Measurements from ENCODE around the gene TKTL1. TPM values are rescaled to one million over a fixed set of nuclear protein-coding genes. Genes with fewer than 3 reads are reported as not detected.
"Not testable (repeated sequence)": the region's sequence is repeated elsewhere in the genome, so short reads cannot be mapped to it uniquely, and the experiment has no call there.

Gene TKTL1
- total RNA-seq, 2 experiments from 2014 or later: 1.7 to 2.3 TPM

- Histone ChIP-seq H3K27ac (ENCODE audit: low read depth in 1 of 2, low read length in 2 of 2) (no peak overlapping the region), H3K9me3 (ENCODE audit: control insufficient read depth in 1 of 2, insufficient read depth in 1 of 2, low read length in 2 of 2) (no peaks in the 10 kb centered on the region), H3K4me3 (ENCODE audit: low read length) (no peak overlapping the region), H3K4me1 (ENCODE audit: insufficient read depth, low read length) (peaks cover 31% of the 10 kb centered on the region), H3K27me3 (ENCODE audit: control insufficient read depth in 1 of 2, insufficient read depth in 2 of 2, low read length in 2 of 2) (no peaks in the 10 kb centered on the region), H3K36me3 (ENCODE audit: insufficient read depth, low read length) (no peaks in the 10 kb centered on the region)
- no peaks in the 10 kb centered on the region for H3K9me3 Mint-ChIP-seq
- H3K4me3 Mint-ChIP-seq: no peak overlapping the region
- TF ChIP-seq, protein P1, sequence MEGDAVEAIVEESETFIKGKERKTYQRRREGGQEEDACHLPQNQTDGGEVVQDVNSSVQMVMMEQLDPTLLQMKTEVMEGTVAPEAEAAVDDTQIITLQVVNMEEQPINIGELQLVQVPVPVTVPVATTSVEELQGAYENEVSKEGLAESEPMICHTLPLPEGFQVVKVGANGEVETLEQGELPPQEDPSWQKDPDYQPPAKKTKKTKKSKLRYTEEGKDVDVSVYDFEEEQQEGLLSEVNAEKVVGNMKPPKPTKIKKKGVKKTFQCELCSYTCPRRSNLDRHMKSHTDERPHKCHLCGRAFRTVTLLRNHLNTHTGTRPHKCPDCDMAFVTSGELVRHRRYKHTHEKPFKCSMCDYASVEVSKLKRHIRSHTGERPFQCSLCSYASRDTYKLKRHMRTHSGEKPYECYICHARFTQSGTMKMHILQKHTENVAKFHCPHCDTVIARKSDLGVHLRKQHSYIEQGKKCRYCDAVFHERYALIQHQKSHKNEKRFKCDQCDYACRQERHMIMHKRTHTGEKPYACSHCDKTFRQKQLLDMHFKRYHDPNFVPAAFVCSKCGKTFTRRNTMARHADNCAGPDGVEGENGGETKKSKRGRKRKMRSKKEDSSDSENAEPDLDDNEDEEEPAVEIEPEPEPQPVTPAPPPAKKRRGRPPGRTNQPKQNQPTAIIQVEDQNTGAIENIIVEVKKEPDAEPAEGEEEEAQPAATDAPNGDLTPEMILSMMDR (IDR thresholded peaks at IDR 0.05): no peak
- CTCF ChIA-PET: no interaction called here
- POLR2A ChIA-PET: no interaction called here
- no peaks in the 10 kb centered on the region for H3K27me3 Mint-ChIP-seq
- no peak overlapping the region for H3K27ac Mint-ChIP-seq
- DNase-seq (no peak), ATAC-seq (ENCODE audit: poor library complexity) (no peak)
- peaks cover 42% of the 10 kb centered on the region for H3K4me1 Mint-ChIP-seq (ENCODE audit: low read depth)
- H3K36me3 Mint-ChIP-seq (ENCODE audit: low read depth): no peaks in the 10 kb centered on the region
- intact Hi-C loops (cut with DNase I, micrococcal nuclease): no loop called here
Observed at GRCh38 chrX:154333116-154333515, 37.5 kb downstream of the TKTL1 start.

DNA sequence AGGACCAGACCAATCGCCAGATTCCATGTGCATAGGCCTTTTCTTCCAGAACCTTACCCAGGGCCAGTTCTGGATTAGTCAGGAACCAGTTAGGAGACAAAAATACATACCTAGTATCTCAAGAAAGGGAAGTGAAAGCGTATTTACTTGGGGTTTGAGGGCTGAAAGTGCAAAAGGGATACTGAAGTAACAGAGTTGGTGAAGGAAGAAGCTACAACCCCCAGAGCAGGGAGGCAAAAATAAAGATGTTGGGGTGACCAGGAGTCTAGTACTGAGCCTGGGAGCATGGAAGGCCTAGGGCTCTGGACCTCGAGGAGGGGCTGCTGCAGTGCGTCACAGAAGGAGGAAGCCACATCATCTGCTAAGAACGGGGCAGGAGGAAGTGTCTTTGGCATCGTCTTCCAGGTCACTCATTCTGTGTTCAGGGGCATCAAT lies 38.3 kb downstream of the TKTL1 start:
- no peaks in the 10 kb centered on the region for H3K36me3 ChIP-seq (ENCODE audit: insufficient read depth, low read length)
- H3K4me3 ChIP-seq (ENCODE audit: low read length): no peak overlapping the region
- intact Hi-C loops (cut with DNase I, micrococcal nuclease): no loop called here
- peak overlapping the region; percentile 61 for H3K27ac Mint-ChIP-seq
- ChIA-PET POLR2A (interaction anchor here (1.3 kb wide), 1 partner anchor 45 kb away, joined by 4 read pairs; the partner anchor contains the start of gene EMD), CTCF (interaction anchor here (0.6 kb wide), 1 partner anchor 35 kb away, joined by 3 read pairs; no protein-coding TSS in a partner anchor)
- ATAC-seq (ENCODE audit: poor library complexity): peak; percentile 29
- TF ChIP-seq, protein P1 (IDR thresholded peaks at IDR 0.05): no peak
- DNase-seq: peak in 3 of 14 experiments; percentile 8 to 37 (median 36)
- no peaks in the 10 kb centered on the region for H3K9me3 Mint-ChIP-seq
- H3K27ac ChIP-seq (ENCODE audit: low read depth in 1 of 2, low read length in 2 of 2): no peak overlapping the region
- H3K4me3 Mint-ChIP-seq: no peak overlapping the region
- H3K36me3 Mint-ChIP-seq (ENCODE audit: low read depth): no peaks in the 10 kb centered on the region
- no peaks in the 10 kb centered on the region for H3K27me3 ChIP-seq (ENCODE audit: control insufficient read depth in 1 of 2, insufficient read depth in 2 of 2, low read length in 2 of 2)
- H3K4me1 Mint-ChIP-seq (ENCODE audit: low read depth): peaks cover 37% of the 10 kb centered on the region
- no peaks in the 10 kb centered on the region for H3K27me3 Mint-ChIP-seq
- H3K9me3 ChIP-seq (ENCODE audit: control insufficient read depth in 1 of 2, insufficient read depth in 1 of 2, low read length in 2 of 2): no peaks in the 10 kb centered on the region
- peaks cover 23% of the 10 kb centered on the region for H3K4me1 ChIP-seq (ENCODE audit: insufficient read depth, low read length)

DNA sequence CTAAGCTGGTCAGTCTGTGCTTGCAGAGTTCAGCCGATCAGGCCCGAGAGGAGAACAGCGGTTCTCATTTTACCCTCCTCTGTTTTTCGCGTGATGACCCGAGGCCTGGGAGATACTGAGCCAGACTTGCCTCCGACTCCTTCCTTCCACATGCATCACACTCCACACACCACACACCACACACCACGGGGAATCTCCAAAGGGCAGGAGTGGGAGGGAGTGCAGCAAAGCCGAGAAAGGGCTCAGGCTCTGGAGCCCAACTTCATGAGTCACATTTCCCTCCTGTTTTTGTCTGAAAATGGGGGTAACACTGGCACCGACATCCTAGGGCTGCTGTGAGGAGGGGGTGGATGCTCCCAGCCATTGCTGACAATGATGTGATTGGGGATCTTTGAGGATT lies 38.9 kb downstream of the TKTL1 start:
- Histone ChIP-seq H3K36me3 (ENCODE audit: insufficient read depth, low read length) (no peaks in the 10 kb centered on the region), H3K4me1 (ENCODE audit: insufficient read depth, low read length) (peaks cover 17% of the 10 kb centered on the region), H3K9me3 (ENCODE audit: control insufficient read depth in 1 of 2, insufficient read depth in 1 of 2, low read length in 2 of 2) (no peaks in the 10 kb centered on the region), H3K27ac (ENCODE audit: low read depth in 1 of 2, low read length in 2 of 2) (no peak overlapping the region), H3K27me3 (ENCODE audit: control insufficient read depth in 1 of 2, insufficient read depth in 2 of 2, low read length in 2 of 2) (no peaks in the 10 kb centered on the region), H3K4me3 (ENCODE audit: low read length) (no peak overlapping the region)
- TF ChIP-seq, protein P1 (IDR thresholded peaks at IDR 0.05): no peak
- intact Hi-C loops (cut with DNase I, micrococcal nuclease): no loop called here
- Mint-ChIP-seq H3K27ac (peak overlapping the region; percentile 61), H3K36me3 (ENCODE audit: low read depth) (no peaks in the 10 kb centered on the region), H3K27me3 (no peaks in the 10 kb centered on the region), H3K9me3 (no peaks in the 10 kb centered on the region), H3K4me3 (no peak overlapping the region), H3K4me1 (ENCODE audit: low read depth) (peaks cover 30% of the 10 kb centered on the region)
- ChIA-PET CTCF (no interaction called here), POLR2A (interaction anchor here (1.3 kb wide), 1 partner anchor 45 kb away, joined by 4 read pairs; the partner anchor contains the start of gene EMD)
- peak in 1 of 14 experiments; percentile 2 for DNase-seq
- ATAC-seq (ENCODE audit: poor library complexity): no peak

GRCh38 chrX:154341399-154342298 lies 46.1 kb downstream of the TKTL1 start:
- H3K4me1 Mint-ChIP-seq (ENCODE audit: low read depth); H3K27me3 ChIP-seq (ENCODE audit: control insufficient read depth in 1 of 2, insufficient read depth in 2 of 2, low read length in 2 of 2); H3K4me3 Mint-ChIP-seq; H3K4me1 ChIP-seq (ENCODE audit: insufficient read depth, low read length); H3K27me3 Mint-ChIP-seq; POLR2A ChIA-PET; H3K27ac Mint-ChIP-seq; H3K36me3 ChIP-seq (ENCODE audit: insufficient read depth, low read length); H3K4me3 ChIP-seq (ENCODE audit: low read length); H3K9me3 Mint-ChIP-seq; CTCF ChIA-PET; H3K36me3 Mint-ChIP-seq (ENCODE audit: low read depth); intact Hi-C loops (cut with DNase I, micrococcal nuclease); H3K27ac ChIP-seq (ENCODE audit: low read depth in 1 of 2, low read length in 2 of 2); H3K9me3 ChIP-seq (ENCODE audit: control insufficient read depth in 1 of 2, insufficient read depth in 1 of 2, low read length in 2 of 2): not testable (repeated sequence)
- peak in 1 of 14 experiments; percentile 32 for DNase-seq
- ATAC-seq (ENCODE audit: poor library complexity): peak; percentile 73

GRCh38 chrX:154343063-154343462 lies 47.5 kb downstream of the TKTL1 start:
- H3K4me3 Mint-ChIP-seq; POLR2A ChIA-PET; H3K4me1 Mint-ChIP-seq (ENCODE audit: low read depth); H3K4me3 ChIP-seq (ENCODE audit: low read length); CTCF ChIA-PET; H3K36me3 ChIP-seq (ENCODE audit: insufficient read depth, low read length); H3K27me3 Mint-ChIP-seq; intact Hi-C loops (cut with DNase I, micrococcal nuclease); ATAC-seq (ENCODE audit: poor library complexity); H3K27ac Mint-ChIP-seq; H3K9me3 ChIP-seq (ENCODE audit: control insufficient read depth in 1 of 2, insufficient read depth in 1 of 2, low read length in 2 of 2); H3K27me3 ChIP-seq (ENCODE audit: control insufficient read depth in 1 of 2, insufficient read depth in 2 of 2, low read length in 2 of 2); H3K36me3 Mint-ChIP-seq (ENCODE audit: low read depth); H3K27ac ChIP-seq (ENCODE audit: low read depth in 1 of 2, low read length in 2 of 2); DNase-seq; H3K9me3 Mint-ChIP-seq; H3K4me1 ChIP-seq (ENCODE audit: insufficient read depth, low read length): not testable (repeated sequence)
